Lower leg skin (tissue), 3 donors: ENCODE measurements around the gene CNNM2.

Experiments
- CTCF ChIP-seq, 3 donors: fragments of 450-650 bp; IDR thresholded peaks; one replicate each; pipeline ENCODE4 v1.5.1; 2016; ENCODE audit warnings: antibody characterized with exemption in 3 of 3, mild to moderate bottlenecking in 3 of 3, moderate library complexity in 2 of 3
- POLR2A ChIP-seq, 2 donors: fragments of 450-650 bp; IDR thresholded peaks; one replicate each; pipeline ENCODE4 v1.6.1; 2016 to 2017; ENCODE audit warnings: antibody characterized with exemption in 2 of 2, mild to moderate bottlenecking in 1 of 2, moderate library complexity in 1 of 2

GRCh38 chr10:103013416-103013815, 95.3 kb downstream of the CNNM2 start:
- TF ChIP-seq CTCF (IDR thresholded peaks at IDR 0.05) = no peak
- no peak for TF ChIP-seq POLR2A (IDR thresholded peaks at IDR 0.05)
